Epithelial cell of esophagus (primary cell): ENCODE measurements around the gene SLC9A5.

Experiments
- DNase-seq: peaks from one replicate; pipeline ENCODE4 v3.0.0; 2010; ENCODE audit warnings: low read depth
- H3K4me3 ChIP-seq: 2 replicates; pipeline ENCODE4 v1.5.1; 2011; ENCODE audit warnings: mild to moderate bottlenecking, low read length, control low read depth
- TF ChIP-seq, protein P1 (sequence below): IDR thresholded peaks from 2 replicates; pipeline ENCODE4 v1.5.1; 2011; ENCODE audit warnings: low read depth, mild to moderate bottlenecking, low read length, control low read depth, inconsistent platforms; ENCODE audit not compliant: insufficient read depth; ENCODE audit errors: missing control alignments

SLC9A5 gene

DNA sequence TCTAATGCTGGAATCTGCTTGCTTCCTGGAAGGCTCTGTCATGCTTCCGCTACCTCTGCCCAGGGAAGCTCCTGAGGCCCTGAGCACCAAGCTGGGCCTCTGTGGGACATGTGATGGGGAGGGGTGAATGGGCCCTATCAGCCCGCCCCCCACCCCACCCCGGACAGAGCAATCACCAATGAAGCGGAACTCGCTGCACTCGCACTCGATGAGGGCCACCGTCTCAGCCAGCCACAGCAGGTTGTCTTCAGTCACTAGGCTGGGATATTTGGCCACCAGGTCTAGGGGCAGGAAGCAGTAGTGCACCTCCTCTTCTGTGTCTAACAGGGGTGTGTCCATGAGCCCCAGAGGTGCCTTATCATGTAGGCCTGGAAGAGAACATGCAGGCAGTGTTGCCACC lies 54.2 kb downstream of the SLC9A5 start:
- TF ChIP-seq, protein P1, sequence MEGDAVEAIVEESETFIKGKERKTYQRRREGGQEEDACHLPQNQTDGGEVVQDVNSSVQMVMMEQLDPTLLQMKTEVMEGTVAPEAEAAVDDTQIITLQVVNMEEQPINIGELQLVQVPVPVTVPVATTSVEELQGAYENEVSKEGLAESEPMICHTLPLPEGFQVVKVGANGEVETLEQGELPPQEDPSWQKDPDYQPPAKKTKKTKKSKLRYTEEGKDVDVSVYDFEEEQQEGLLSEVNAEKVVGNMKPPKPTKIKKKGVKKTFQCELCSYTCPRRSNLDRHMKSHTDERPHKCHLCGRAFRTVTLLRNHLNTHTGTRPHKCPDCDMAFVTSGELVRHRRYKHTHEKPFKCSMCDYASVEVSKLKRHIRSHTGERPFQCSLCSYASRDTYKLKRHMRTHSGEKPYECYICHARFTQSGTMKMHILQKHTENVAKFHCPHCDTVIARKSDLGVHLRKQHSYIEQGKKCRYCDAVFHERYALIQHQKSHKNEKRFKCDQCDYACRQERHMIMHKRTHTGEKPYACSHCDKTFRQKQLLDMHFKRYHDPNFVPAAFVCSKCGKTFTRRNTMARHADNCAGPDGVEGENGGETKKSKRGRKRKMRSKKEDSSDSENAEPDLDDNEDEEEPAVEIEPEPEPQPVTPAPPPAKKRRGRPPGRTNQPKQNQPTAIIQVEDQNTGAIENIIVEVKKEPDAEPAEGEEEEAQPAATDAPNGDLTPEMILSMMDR: no peak
- no peak for DNase-seq
- H3K4me3 ChIP-seq: no peak overlapping the region

DNA sequence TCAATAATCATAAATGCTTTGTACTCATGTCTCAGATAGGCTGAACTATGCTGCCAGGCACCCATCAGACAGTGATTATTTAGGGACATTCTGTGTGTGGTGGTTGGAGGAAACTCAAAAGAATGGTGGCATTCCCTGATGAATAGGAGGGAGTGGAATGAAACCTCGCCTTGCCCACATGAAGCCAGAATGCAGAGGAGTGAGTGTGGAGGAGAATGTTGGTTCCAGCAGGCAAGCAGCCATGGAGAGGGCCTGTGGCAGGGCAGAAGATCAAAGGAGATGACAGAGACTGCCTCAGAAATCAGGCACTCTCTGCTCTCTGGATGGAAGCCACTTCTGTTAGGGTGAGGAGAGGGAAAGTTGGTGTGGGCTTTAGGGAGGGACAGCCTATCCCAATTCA lies 55.2 kb downstream of the SLC9A5 start:
- DNase-seq: no peak
- TF ChIP-seq, protein P1: no peak
- H3K4me3 ChIP-seq: no peak overlapping the region

DNA sequence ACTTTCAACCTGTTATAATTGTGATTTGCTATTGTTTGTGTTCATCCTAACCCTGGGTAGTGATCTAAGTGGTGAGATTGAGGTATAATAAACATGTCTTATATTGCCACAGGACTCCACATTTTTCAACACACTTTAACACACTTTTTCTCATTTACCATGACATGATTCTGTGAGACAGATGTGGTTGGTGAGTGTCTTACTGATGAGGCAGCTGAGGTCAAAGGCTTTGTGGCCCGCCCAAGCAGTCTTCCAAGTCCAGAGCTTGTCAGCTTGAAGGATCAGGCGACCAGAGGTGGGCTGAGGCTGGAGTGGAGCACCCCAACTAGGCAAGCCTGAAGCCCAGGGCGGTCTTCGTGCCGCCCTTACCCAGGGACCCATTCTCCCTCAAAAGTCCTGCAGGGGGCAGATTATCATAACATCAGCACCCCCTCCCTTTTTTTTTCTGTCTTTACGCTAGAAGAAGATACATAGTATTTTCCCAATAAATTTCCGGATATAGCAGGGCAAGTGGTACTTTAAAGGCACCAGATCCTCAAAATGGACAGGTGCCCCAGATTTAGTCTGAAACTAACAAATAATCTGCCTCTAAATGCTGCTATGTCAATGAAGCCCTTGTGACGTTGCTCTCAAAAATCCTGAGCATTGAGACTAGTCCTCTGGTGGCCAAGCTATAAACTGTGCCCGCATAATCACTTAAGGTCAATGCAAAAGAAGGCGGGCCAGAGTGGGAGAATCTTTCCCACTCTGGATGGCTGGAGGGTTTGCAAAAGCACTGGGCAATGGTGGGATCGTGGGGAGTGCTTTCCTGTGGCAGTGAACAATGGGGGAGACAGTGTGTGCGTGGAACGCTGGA lies 56.7 kb downstream of the SLC9A5 start:
- no peak for DNase-seq
- no peak overlapping the region for H3K4me3 ChIP-seq
- TF ChIP-seq, protein P1: no peak

DNA sequence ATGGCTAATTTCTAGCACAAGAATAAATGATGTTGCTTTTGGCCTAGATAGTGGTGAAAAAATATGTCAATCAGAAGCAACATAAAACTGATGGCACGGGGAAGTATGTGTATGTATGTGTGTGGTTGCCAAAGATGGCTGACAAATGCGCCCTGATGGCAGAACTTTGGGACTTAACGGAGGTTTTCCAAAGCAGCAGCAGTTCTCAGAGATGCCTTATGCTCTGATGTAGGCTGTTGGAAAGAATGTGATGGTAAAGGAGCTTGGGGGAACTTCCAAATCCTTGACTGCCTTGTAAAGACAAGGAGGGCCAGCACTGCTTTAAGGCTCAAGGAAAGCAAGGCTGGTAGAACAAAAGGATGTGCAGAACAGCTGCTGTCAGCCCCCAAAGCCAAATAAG lies 61.8 kb downstream of the SLC9A5 start:
- TF ChIP-seq, protein P1: no peak
- H3K4me3 ChIP-seq: no peak overlapping the region
- no peak for DNase-seq

DNA sequence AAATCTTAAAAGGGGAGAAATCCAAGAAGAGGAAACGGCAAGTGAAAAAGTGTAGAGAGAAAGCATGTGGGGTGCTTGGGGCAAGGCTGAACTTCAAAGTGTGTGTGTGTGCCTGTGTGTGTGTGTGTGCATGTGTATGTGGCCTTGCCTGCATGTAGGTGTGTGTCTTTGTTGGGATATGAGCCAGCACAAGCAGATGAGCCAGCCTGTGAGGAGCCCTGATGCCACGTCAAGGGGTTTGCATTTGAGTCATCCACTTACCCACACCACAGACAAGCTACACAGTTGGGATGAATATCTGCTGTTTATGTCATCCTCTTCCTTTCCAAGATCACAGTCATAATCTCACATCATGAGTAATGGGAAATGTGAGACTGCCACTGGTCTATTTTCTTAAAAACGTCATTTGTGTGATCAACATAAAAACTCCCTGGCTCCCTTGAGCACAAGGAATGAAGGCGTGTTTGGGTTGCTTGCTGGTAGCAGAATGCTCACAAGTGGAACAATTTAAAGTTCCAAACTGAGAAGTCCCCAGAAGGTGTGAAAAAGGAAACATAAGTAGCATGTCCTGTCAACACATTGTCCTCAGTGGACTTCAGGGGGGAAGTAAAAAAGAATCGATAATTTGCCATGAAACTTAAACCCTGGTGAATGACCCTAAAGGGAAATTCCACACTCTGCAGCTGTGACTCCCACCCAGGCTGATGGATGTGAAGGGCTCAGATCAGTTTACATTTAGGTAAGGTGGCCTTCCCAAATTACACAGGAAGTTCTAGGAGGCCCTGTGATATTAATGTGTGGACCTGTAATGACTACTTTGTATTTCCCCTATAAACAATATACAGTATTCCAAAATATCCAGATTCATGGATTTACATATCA lies 63.1 kb downstream of the SLC9A5 start:
- TF ChIP-seq, protein P1: no peak
- no peak overlapping the region for H3K4me3 ChIP-seq
- peak; percentile 100 for DNase-seq

DNA sequence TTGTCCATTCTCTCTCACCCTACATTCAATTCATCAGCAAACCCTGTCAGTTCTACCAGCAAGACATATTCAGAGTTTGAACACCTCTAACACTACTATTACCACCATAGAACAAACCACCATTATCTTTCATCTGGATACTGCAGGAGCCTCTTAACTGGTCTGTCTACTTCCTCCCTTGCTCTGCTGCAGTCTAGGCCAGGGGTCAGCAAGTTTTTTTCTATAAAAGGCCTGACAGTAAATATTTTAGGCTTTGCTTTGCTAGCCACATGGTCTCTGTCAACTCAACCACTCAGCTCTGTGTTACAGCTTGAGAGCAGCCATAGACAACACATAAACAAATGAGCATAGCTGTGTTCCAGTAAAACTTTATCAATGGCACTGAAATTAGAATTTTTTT lies 63.9 kb downstream of the SLC9A5 start:
- no peak for DNase-seq
- H3K4me3 ChIP-seq: no peak overlapping the region
- TF ChIP-seq, protein P1: no peak
